Psoas muscle (tissue), 8 donors: ENCODE results near the gene CELF4. TPM values are rescaled to one million over a fixed set of nuclear protein-coding genes. Genes with fewer than 3 reads are reported as not detected.

Source experiments
- ATAC-seq, 4 donors: fragments of 200-7000 bp; cut with Tn5 transposase; one replicate each; pipeline ENCODE4 v1.9.1; 2020; ENCODE audit warnings: moderate library complexity in 3 of 4, mild to moderate bottlenecking in 2 of 4
- DNase-seq, 2 donors: peaks; one replicate each; pipeline ENCODE4 v3.0.0-alpha.2; 2020
- H3K27ac ChIP-seq: fragments of 200-600 bp; one replicate; pipeline ENCODE4 v1.8.0; 2022
- H3K27me3 ChIP-seq, 3 donors: fragments of 200-600 bp in 1 of 3; one replicate each; pipeline versions ENCODE4 v1.6.1 to v1.8.0; 2013 to 2022; ENCODE audit warnings: low read length in 2 of 3, mild to moderate bottlenecking in 2 of 3, moderate library complexity in 1 of 3; ENCODE audit not compliant: insufficient read depth in 3 of 3
- H3K36me3 ChIP-seq, 2 donors: fragments of 200-600 bp in 1 of 2; one replicate each; pipeline versions ENCODE4 v1.6.1 to v1.8.0; 2013 to 2022; ENCODE audit warnings: low read depth in 1 of 2, mild to moderate bottlenecking in 1 of 2, moderate library complexity in 1 of 2; ENCODE audit not compliant: insufficient read depth in 1 of 2
- H3K4me1 ChIP-seq: fragments of 200-600 bp; one replicate; pipeline ENCODE4 v1.8.0; 2022
- H3K4me3 ChIP-seq: fragments of 200-600 bp; one replicate; pipeline ENCODE4 v1.8.0; 2022; ENCODE audit warnings: mild to moderate bottlenecking
- H3K9me3 ChIP-seq: fragments of 200-600 bp; one replicate; pipeline ENCODE4 v1.8.0; 2022
- WGBS, 3 donors: extraction: QIAGEN DNeasy Blood & Tissue Kit; methylation state at CpG; one replicate each; pipeline versions ENCODE4 v1.1.6 to v1.1.7; 2013; 5-methylcytosine and 5-hydroxymethylcytosine counted together
- intact Hi-C, 2 donors: fragments of 100-400 bp; cut with DNase I; formaldehyde crosslinking; loops; one replicate each; pipeline versions ENCODE4 v1.11.0 to v1.14.2; 2022
- polyA plus RNA-seq, 3 donors: library from polyadenylated mRNA; stranded (reverse); fragments of 200-250 nt; gene quantifications; one replicate each; pipeline ENCODE4 v1.2.3, GENCODE V29; 2013
- total RNA-seq, 4 donors: library from RNA; stranded (reverse); fragmentation: NEBNext Ultra II Directional in 2 of 4; extraction: Animal tissue kit (Norgen Biotek cat#: 25700) in 2 of 4; gene quantifications; one replicate each; pipeline versions ENCODE4 v1.2.1 to v1.2.4, GENCODE V29; 2021 to 2023
- TF ChIP-seq, protein P1 (sequence below): fragments of 200-600 bp; IDR thresholded peaks from one replicate; pipeline ENCODE4 v1.8.0; 2022; ENCODE audit warnings: antibody characterized with exemption
- donor health status: healthy with polysubstance abuse.
- donor health status: DM: no; HTN: no; CAD: no; lungs with moderate emphysema.
- donor health status: Bipolar disorder and iron deficiency.
- donor health status: healthy.
- donor health status: DM: yes; HTN: yes; CAD: no.
- donor health status: DM: no; HTN: no; CAD: no.
- donor health status: DM: no; HTN: no; CAD: no.
- donor health status: DM: yes; HTN: yes; CAD: no.

Gene CELF4
- total and polyA plus RNA-seq, 7 donors = 0.17 to 0.28 (median 0.17) TPM; not detected in 3

DNA sequence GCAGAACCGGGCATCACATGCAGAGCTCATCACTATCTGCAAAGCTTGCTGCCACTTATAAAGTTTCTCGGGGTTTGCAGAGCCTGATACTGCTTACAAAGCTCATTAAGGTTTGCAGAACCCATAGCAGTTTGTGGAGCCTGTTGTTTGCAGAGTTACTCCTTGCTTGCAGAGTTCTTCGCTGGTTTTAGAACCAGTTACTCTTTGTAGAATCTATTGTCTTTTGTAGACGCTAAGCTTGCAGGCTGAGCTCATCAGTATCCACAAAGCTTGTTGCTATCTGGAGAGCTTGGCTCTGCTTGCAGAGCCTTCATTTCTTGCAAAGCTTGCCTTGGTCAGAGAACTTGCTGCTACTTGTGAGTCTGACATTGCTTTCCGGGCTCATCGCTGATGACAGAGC, 106.9 kb downstream of the CELF4 start:
- WGBS, 3 donors = 84 to 93% (median 88%) methylated on average over 6 of the region's 6 CpGs
- DNase-seq (no peak), ATAC-seq (no peak)
- Histone ChIP-seq H3K4me1 (no peaks in the 10 kb centered on the region), H3K9me3 (no peaks in the 10 kb centered on the region), H3K27ac (no peak overlapping the region), H3K36me3 (no peaks in the 10 kb centered on the region), H3K27me3 (peaks cover 0 to 1% (median 0%) of the 10 kb centered on the region in 3 donors), H3K4me3 (no peak overlapping the region)
- intact Hi-C loops = loop anchor here in 1 of 2 donors (10.0 kb wide), 1 partner anchor 56 kb away; no protein-coding TSS in a partner anchor
- TF ChIP-seq, protein P1, sequence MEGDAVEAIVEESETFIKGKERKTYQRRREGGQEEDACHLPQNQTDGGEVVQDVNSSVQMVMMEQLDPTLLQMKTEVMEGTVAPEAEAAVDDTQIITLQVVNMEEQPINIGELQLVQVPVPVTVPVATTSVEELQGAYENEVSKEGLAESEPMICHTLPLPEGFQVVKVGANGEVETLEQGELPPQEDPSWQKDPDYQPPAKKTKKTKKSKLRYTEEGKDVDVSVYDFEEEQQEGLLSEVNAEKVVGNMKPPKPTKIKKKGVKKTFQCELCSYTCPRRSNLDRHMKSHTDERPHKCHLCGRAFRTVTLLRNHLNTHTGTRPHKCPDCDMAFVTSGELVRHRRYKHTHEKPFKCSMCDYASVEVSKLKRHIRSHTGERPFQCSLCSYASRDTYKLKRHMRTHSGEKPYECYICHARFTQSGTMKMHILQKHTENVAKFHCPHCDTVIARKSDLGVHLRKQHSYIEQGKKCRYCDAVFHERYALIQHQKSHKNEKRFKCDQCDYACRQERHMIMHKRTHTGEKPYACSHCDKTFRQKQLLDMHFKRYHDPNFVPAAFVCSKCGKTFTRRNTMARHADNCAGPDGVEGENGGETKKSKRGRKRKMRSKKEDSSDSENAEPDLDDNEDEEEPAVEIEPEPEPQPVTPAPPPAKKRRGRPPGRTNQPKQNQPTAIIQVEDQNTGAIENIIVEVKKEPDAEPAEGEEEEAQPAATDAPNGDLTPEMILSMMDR = no peak

DNA sequence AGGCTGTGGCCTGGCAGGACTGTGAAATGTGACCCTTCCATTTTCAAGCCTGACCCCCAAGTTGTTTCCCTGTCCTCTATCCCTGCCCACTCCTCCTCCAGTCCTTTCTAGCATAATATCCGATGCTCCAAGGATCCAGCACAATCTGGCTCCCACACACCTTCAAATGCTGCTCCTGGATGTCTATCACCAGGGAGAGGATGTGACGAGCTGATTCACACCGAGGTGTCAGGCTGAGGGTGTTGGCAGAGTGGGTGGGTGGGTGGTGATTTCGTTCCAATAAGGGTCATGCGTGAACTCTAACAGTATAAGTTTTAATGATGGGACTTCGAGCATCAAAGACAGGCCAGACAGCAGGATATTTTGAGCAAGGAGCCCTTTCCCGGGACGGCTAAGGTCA, 107.8 kb downstream of the CELF4 start:
- Histone ChIP-seq H3K36me3 (no peaks in the 10 kb centered on the region), H3K27me3 (peaks cover 0 to 1% (median 0%) of the 10 kb centered on the region in 3 donors), H3K9me3 (no peaks in the 10 kb centered on the region), H3K27ac (no peak overlapping the region), H3K4me3 (no peak overlapping the region), H3K4me1 (no peaks in the 10 kb centered on the region)
- intact Hi-C loops = loop anchor here in 1 of 2 donors (10.0 kb wide), 1 partner anchor 57 kb away; no protein-coding TSS in a partner anchor
- TF ChIP-seq, protein P1 = no peak
- DNase-seq (no peak), ATAC-seq (no peak)
- 46 to 53% (median 51%) methylated on average over 8 of the region's 8 CpGs for WGBS, 3 donors

DNA sequence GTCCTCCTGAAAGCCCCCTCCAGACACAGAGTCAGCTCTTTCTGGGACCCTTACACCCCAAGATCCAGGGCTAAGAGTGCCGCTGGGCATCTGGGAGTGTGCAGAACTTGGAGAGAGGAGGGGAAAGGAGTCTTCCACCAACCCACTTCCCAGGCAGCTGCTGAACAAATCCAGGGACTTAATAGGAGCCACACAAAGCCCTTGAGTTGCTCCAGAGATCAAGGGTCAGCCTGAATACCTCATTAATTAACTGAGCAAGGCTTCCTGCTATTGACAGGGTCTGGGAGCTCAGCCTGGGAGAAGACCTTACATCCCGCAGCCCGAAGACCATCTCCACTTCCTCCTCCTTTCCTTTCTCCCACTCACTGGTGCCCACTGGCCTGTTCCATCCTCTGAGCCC, 108.3 kb downstream of the CELF4 start:
- intact Hi-C loops = loop anchor here in 1 of 2 donors (10.0 kb wide), 1 partner anchor 57 kb away; no protein-coding TSS in a partner anchor
- 68 to 72% (median 70%) methylated on average over 3 of the region's 3 CpGs for WGBS, 3 donors
- peaks cover 0 to 1% (median 0%) of the 10 kb centered on the region in 3 donors for H3K27me3 ChIP-seq
- H3K4me3 ChIP-seq = no peak overlapping the region
- no peaks in the 10 kb centered on the region for H3K9me3 ChIP-seq
- H3K4me1 ChIP-seq = no peaks in the 10 kb centered on the region
- DNase-seq (no peak), ATAC-seq (no peak)
- no peak overlapping the region for H3K27ac ChIP-seq
- TF ChIP-seq, protein P1 = no peak
- H3K36me3 ChIP-seq = no peaks in the 10 kb centered on the region

DNA sequence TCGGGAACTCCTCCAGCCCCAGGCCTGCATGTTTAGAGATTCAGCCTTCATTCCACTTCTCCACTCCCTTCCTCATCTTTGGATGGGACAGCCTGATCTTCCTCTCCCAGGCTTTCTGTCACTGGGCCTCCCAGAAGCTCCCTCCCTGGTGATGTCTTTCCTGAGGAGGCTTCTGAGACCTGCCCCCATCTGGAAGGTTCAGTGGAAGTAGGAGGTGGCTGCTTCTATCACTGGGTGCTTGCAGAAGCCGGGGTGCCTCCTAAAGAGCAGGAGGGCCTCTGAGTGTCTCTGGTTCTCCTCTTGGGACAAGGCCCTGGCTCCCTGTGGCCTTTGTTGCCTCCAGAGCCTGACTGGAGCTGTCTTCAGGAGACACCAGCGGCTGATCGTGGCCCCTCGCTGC, 108.7 kb downstream of the CELF4 start:
- H3K36me3 ChIP-seq = no peaks in the 10 kb centered on the region
- H3K4me3 ChIP-seq = no peak overlapping the region
- H3K27ac ChIP-seq = no peak overlapping the region
- WGBS, 3 donors = 87 to 92% (median 89%) methylated on average over 5 of the region's 5 CpGs
- intact Hi-C loops = loop anchor here in 1 of 2 donors (10.0 kb wide), 1 partner anchor 58 kb away; no protein-coding TSS in a partner anchor
- no peaks in the 10 kb centered on the region for H3K9me3 ChIP-seq
- ATAC-seq = no peak
- H3K4me1 ChIP-seq = no peaks in the 10 kb centered on the region
- TF ChIP-seq, protein P1 = no peak
- peaks cover 0 to 1% (median 0%) of the 10 kb centered on the region in 3 donors for H3K27me3 ChIP-seq
- DNase-seq = no peak

DNA sequence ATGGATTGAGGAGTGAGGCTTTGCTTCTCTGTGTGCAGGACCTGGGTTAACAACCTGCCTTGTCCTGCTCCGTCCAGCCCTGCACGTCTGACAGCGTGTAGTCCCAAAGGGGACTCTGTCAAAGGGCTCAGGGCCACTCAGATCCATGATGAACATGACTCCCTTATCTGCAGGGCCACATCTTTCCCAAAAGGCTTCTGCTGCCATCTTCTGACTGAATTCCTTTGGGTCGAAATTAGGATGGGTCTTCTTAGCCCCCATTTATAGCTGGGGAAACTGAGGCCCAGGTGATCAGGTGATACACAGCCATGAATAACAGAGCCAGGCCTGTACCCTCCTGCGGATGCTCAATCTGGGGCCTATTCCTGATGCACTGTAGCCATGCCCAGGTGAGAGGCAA, 109.2 kb downstream of the CELF4 start:
- intact Hi-C loops = loop anchor here in 1 of 2 donors (10.0 kb wide), 1 partner anchor 58 kb away; no protein-coding TSS in a partner anchor
- ATAC-seq = no peak

More for the DNA sequence above, 109.2 kb downstream of the CELF4 start:
- no peak for DNase-seq
- TF ChIP-seq, protein P1 = no peak
- Histone ChIP-seq H3K27me3 (peaks cover 0 to 1% (median 0%) of the 10 kb centered on the region in 3 donors), H3K27ac (no peak overlapping the region), H3K4me3 (no peak overlapping the region), H3K4me1 (no peaks in the 10 kb centered on the region), H3K36me3 (no peaks in the 10 kb centered on the region), H3K9me3 (no peaks in the 10 kb centered on the region)
- 78 to 87% (median 83%) methylated on average over 5 of the region's 5 CpGs for WGBS, 3 donors
